GM18505 (cell line): ENCODE data around the gene WWOX.

Source experiments
- ATAC-seq: cut with Tn5 transposase; IDR thresholded peaks from one replicate; pipeline ENCODE4 v1.9.1; 2021; ENCODE audit not compliant: unreplicated experiment
- POLR2A ChIP-seq: IDR thresholded peaks from 4 replicates; pipeline ENCODE4 v1.6.1; 2011; ENCODE audit warnings: borderline replicate concordance; ENCODE audit not compliant: insufficient read depth, insufficient read length; ENCODE audit errors: extremely low read depth

WWOX gene

DNA sequence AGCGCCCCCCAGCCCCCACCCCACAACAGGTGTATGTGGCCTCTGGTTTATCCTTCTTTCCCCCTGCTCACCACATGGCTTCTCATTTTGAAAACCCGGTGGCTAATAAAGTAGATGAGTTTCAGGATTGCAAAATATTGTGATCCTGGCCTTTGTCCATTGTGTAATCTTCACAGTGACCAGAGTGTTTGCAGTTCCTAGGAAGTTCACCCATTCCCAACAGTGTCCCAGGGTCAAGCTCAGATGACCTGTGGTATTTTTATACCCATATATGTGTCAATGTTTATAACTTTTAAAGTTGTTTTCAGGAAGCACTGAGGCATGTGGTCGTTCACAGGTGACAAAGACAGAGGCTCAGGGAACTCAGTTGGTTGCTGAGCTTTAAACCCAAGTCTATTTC, 721.9 kb downstream of the WWOX start:
- no peak for ATAC-seq

DNA sequence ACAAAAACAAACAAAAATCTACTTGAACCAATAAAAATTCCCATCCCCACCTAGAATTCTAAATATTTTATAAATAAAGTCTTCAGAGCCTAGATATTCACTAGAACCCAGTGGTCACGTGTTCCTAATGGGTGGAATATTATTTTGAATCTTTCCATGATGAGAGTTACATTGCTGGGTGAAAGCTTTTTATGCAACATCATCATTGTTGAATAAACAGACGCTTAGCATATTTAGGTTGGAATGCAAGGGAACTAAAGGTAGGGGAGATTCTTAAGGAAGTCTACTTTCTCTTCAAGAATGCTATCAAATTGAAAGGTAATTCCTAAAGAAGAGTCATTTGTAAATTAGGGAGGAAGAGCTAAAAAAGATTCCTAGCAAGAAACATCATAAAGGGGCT, 723.1 kb downstream of the WWOX start:
- no peak for ATAC-seq
- TF ChIP-seq POLR2A: no peak

More for the DNA sequence above, 721.9 kb downstream of the WWOX start:
- TF ChIP-seq POLR2A: no peak

DNA sequence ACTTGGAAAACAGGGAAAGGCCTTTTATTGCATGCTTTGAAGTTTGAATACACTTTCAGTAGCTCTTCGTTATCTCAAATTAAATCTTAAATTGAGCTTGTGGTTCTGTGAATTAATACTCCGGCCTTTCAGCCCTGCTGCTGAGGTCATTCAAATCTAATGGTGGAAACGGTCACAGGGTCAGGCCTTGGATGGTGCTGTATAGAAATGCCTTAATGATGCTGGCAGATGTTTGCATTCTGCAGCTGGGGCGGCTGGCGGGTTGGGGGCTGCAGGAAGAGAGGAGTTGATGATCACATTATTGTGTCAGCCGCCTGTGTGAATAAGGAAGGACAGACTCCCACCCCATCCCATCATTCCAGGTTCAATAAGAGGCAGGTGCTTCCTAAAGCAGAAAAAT, 723.6 kb downstream of the WWOX start:
- ATAC-seq: no peak
- no peak for TF ChIP-seq POLR2A

DNA sequence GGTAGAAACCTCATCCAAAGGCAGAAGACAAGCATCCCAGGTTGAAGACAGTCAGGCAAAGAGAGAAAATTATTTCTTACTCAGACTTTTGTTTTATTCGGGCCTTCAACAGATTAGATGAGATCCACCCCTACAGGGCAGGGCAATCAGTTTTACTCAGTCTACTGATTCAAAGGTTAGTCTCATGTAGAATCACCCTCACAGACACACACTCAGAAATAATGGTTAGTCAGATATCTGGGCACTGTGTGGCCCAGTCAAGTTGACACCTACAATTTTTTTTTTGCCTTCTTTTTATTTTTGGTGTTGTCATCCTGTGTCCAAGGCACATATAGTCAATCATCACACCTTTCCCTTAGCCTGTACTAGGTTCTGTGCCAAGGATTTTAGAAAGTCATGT, 729.8 kb downstream of the WWOX start:
- TF ChIP-seq POLR2A: no peak
- ATAC-seq: no peak

DNA sequence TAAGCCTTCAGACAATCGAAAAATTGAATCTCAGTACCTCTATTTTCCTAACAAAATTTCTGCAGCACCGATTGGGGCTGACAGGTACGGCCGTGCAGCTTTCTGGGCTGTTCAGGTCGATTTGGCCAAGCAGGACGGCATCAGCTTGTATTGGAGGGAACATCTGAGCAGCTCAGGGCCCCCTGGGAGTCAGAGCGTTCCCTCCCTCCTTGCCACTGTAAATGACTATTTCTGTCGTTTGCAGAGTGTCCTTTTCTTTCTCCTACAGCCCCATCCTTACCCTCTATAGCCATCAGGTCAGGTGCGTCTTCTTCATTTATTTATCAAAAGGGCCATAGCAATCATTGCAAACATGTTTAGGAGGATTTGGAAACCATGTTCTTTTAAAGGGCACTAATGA, 731.1 kb downstream of the WWOX start:
- TF ChIP-seq POLR2A: no peak
- ATAC-seq: no peak

DNA sequence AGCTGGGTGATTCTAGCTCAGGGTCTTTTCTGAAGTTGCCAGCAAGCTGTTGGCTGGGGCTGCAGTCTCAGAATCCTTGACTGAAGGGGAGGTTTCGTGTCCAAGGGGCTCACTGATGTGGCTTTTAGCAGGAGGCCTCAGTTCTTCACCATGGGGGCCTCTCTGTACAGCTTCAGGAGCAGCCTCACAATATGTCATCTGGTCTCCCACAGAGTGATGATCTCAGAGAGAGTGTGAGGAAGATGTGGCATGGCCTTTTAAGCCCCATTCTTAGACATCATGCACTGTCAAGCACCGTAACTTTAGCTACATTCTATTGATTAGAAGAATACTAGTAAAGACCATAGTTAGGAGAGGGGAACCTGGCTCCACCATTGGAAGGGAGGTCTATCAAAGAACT, 732.6 kb downstream of the WWOX start:
- ATAC-seq: no peak
- no peak for TF ChIP-seq POLR2A

DNA sequence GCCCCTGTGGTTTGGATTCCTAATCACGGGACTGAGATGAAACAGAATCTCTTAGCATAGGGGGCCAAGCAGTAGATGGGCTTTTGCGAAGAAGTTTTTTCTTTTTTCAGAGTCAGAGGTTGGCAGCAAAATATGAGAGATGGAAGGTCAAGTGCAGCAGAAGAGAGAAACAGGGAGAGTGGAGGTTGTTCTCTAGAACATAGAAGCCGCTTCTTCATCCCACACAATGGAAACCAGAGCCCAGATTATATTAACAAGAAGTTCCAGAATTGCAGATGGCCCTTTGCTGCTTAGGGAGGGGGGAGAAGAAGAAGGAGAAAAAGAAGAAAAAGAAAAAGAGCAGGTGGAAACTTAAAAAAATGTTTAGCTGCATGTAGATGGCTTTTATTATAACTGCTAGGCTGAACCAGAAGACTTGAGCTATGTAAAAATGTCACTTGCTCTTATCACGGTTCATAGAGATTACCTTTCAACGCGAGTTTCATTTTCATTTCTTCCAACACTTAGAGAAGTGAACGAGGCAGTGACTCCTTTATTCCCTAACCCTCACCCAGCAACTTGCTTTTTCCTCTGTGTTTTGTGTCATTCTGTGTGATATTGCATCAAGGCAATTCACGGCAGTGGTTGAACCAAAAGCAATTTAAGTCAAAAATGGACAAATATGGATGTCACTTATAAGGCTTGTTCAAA, 737.5 kb downstream of the WWOX start:
- no peak for ATAC-seq
- no peak for TF ChIP-seq POLR2A

DNA sequence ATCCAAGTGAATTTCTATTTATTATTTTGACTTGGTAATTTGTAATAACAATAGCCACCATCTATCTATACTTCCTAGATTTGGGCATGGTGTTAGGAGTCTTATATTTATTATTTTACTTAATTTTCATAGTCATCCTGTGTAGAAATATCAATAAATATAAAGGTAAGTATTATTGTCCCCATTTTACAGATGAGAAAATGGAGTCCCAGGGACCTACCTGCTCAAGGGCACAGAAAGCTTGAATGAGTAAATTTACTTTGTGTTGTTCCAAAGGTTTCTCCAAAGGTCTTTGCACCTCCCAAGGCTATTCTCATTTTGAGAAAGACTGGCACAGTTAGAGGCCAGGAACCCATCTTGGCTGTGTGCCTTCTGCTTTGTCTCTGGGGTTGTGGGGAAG, 738.3 kb downstream of the WWOX start:
- TF ChIP-seq POLR2A: no peak
- ATAC-seq: no peak

DNA sequence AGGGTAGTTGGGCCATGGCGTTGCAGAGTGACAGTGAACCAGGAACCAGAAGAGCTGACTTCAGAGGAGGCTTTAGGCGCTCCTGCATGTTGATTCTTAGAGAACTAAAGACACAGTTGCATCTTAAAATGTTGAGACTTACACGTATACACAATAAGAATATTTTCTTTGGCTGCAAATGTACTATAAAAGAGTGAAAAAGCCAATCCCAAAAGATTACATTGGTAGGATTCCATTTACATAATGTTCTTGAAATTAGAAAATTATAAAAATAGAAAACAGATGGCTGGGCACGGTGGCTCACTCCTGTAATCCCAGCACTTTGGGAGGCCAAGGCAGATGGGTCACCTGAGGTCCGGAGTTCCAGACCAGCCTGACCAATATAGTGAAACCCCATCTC, 738.8 kb downstream of the WWOX start:
- TF ChIP-seq POLR2A: no peak
- ATAC-seq: no peak

DNA sequence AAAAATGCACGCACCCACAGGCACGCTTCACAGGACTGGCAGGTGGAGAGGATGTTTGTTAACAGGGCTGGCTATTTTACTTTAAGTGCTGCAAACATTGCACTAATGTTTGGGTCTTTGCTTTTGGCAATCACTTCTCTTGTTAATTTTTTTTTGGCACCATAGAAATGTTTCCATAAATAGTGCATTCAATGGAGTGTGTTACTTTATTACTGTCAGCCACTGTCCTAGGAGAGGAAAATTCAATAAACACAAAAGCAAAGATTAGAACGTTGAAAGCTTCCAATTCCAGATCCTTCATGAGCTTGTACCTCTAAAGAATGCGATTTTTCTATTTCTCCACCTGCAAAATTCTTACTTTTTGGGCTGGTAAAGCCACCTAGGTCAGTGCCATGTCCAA, 743.5 kb downstream of the WWOX start:
- TF ChIP-seq POLR2A: no peak
- ATAC-seq: no peak

DNA sequence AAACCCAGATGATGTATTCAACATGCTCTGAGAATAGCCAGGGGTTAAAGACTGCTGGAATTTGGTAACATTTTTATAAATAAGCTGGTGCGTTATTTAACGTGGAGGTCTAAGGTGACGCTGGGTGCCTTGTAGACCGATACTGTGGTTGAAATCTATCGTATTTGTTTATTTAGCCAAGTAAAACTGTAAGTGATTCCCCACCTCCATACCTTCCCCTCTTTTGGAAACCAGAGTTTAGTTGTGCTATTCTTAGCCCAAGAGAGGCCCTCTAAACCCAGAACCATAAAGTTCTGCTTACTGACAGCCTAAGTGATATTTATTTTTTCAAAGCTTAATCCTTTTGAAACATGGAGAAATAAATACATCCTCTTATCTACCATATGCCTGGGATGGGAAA, 744.5 kb downstream of the WWOX start:
- no peak for ATAC-seq
- no peak for TF ChIP-seq POLR2A

DNA sequence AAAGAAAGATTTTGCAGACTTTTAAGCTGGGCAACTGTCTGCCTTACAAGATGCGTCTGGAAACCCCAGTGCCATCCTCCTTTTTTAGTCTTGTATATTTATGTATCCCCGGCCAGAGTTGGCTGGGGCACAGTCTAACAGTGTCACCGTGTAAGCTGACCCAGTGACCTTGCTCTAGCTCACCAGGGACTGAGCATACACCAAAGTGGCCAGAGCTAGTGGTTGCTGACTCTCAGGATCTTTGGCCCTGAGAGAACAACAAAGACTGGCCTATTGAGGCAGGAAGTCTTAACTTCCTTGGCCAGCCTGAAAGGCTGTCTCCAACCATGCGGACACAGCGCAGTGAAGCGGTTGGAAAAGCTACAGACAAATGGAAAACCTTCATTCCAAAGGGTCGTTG, 745.2 kb downstream of the WWOX start:
- no peak for ATAC-seq
- no peak for TF ChIP-seq POLR2A

DNA sequence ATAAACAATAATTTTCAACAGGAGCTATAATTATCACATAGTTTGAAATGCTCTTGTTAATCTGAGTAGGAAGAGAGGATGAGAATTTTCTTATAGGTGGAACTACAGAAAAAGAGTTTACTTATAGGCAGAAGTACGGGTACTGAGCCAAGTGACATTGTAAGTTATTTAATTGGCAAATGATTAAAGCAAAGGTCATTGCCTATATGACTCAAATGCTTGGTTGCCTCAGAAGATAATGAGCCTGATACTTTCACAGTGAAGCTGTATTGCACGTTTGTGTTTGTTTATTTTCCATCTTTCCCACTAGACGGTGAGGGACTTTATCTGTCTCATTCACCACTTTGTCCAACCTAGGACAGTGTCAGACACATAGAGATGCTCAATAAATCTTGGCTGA, 751.8 kb downstream of the WWOX start:
- TF ChIP-seq POLR2A: no peak
- ATAC-seq: no peak

DNA sequence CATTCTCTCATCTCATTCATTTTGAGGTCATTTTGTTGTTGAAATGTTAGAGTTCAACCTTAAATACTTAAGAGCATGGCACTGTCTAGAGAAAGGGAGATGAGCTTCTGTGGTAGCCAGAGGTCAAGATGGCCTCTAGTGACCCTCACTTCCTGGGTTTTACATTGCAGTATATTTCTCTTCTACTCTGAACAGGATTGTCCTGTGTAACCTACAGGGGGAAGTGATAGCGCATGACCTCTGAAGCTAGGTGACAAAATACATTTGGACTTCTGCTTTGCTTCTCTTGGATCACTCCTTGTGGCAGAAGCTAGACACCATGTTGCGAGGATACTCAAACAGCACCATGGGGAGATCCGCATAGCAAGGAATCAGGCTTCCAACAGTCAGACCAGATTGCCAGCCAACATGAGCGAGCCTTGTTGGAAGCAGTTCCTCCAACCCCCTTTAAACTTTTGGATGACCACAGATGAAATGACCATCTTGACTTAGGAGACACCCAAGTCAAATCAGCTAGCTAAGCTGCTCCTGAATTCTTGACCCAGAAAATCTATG, 752.7 kb downstream of the WWOX start:
- no peak for TF ChIP-seq POLR2A

DNA sequence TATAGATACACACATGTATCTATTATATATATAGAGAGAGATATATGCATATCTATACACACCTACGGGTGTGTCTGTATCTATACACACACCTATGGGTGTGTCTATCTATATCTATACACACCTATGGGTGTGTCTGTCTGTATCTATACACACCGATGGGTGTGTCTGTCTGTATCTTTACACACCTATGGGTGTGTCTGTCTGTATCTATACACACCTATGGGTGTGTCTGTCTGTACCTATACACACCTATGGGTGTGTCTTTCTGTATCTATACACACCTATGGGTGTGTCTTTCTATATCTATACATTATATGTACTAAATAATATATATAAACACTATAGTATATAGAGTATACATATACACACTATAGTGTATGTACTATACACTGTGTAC, 762.6 kb downstream of the WWOX start:
- no peak for TF ChIP-seq POLR2A
- no peak for ATAC-seq

More for the DNA sequence above, 752.7 kb downstream of the WWOX start:
- ATAC-seq: no peak
